AG10803 (cell line): ENCODE measurements around the gene BDKRB1.
A peak's percentile ranks its signal among the peaks of the same experiment; 100 is the strongest.
"Not testable (repeated sequence)": the region's sequence is repeated elsewhere in the genome, so short reads cannot be mapped to it uniquely, and the experiment has no call there.

ENCODE experiments used
- DNase-seq: peaks from one replicate; pipeline ENCODE4 v3.0.0; 2010; ENCODE audit warnings: low read depth
- H3K4me3 ChIP-seq: 2 replicates; pipeline ENCODE4 v1.5.1; 2011; ENCODE audit warnings: mild to moderate bottlenecking, low read length, control low read depth
- TF ChIP-seq, protein P1 (sequence below): conservative IDR thresholded peaks from 2 replicates; pipeline ENCODE4 v1.5.1; 2011; ENCODE audit warnings: mild to moderate bottlenecking, low read length, control low read depth, inconsistent platforms

Gene BDKRB1

DNA sequence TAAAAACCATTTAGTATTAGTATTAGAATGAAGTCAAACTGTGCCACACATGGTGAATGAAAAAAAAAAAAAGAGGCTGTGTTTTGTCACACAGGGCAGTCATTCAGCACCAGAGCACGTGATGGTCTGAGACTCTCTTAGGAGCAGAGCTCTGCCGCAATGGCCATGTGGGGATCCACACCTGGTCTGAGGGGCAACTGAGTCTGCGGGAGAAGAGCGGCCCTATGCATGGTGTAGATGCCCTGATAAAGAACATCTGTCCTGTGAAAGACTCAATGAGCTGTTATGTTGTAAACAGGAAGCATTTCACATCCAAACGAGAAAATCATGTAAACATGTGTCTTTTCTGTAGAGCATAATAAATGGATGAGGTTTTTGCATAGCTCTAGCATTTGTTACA is 12.2 kb upstream of the BDKRB1 start:
- DNase-seq = no peak
- TF ChIP-seq, protein P1, sequence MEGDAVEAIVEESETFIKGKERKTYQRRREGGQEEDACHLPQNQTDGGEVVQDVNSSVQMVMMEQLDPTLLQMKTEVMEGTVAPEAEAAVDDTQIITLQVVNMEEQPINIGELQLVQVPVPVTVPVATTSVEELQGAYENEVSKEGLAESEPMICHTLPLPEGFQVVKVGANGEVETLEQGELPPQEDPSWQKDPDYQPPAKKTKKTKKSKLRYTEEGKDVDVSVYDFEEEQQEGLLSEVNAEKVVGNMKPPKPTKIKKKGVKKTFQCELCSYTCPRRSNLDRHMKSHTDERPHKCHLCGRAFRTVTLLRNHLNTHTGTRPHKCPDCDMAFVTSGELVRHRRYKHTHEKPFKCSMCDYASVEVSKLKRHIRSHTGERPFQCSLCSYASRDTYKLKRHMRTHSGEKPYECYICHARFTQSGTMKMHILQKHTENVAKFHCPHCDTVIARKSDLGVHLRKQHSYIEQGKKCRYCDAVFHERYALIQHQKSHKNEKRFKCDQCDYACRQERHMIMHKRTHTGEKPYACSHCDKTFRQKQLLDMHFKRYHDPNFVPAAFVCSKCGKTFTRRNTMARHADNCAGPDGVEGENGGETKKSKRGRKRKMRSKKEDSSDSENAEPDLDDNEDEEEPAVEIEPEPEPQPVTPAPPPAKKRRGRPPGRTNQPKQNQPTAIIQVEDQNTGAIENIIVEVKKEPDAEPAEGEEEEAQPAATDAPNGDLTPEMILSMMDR = no peak
- no peak overlapping the region for H3K4me3 ChIP-seq

DNA sequence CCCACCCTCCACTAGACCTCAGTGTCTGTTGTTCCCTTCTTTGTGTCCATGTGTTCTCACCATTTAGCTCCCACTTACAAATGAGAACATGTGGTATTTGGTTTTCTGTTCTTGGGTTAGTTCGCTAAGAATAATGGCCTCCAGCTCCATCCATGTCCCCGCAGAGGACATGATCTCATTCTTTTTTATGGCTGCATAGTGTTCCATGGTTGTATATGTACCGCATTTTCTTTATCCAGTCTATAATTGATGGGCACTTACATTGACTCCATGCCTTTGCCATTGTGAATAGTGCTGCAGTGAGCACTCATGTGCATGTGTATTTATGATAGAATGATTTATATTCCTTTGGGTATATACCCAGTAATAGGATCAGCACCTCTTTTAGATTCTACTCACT is 10.9 kb upstream of the BDKRB1 start:
- DNase-seq, H3K4me3 ChIP-seq: not testable (repeated sequence)

DNA sequence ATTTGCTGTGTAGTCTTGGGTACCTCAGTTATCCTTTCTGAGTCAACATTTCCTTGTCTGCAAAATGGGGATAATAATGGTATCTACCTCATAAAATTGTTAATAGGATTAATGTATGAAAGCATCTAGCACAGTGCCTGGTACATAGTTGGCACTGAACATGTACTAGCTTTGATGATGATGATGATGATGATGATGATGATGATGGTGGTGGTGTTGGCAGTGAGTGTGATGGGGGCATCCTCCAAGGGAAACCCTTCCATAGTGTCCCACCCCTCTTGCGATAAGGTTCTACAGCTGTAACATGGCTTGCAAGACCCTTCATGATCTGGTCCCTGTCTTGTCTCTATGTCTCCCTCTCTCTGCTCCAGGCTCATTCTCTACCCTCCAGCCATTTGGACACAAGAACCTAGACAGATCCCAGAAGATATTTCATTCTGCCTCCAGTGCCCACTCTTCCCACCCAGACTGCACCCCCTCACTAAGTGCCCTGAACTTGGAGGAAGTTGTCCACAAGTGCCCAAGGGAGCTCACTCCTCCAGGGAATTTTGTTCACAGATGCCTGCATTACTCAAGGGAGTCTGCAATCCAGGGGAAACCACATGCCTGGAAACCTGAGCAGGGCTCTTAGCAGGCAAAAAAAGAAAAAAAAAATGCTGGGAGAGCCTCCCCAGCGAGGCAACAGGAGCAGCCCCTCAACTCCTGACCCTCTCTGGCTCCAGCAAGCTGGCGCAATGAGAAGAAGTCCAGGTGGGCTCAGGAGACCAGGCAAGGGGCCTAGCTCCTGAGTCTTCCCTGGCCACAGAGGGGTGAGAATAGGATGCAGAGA is 10.1 kb upstream of the BDKRB1 start:
- peak; percentile 84 for DNase-seq
- no peak overlapping the region for H3K4me3 ChIP-seq
- TF ChIP-seq, protein P1 = no peak

DNA sequence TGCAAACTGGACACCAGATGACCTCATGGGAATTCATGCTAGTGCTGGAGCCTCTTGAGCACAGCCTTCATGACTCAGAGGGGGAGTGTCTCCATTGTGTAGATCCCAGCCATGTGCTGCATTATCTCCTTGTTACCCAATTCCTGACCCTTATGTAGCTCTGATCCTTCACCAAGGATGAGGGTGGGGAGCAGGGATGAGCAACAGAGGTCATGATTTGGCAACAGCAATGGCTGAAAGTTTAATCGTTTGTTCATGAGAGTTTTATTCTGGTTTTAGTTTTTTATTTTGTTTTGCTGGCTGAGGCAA is 9.5 kb upstream of the BDKRB1 start:
- TF ChIP-seq, protein P1 = peak; percentile 22; the same call in 1 of the 2 replicates
- DNase-seq = peak; percentile 97
- H3K4me3 ChIP-seq = no peak overlapping the region

DNA sequence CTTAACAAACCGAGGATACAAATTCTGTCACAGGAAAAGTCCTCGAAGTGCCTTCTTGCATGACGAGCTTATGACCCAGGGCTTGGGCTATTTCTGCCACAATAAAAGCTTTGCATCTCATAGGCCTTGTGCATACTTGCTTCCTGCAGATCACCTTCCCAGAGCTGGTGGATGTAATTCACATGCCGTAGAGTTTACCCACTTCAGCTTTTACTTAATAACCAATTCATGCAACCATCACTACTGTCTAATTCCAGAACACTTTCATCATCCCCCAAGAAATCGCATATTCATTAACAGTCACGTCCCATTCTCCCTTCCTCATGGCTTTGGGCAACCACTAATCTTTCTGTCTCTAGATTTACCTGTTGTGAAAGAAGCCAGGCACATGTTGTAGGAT is 9.0 kb upstream of the BDKRB1 start:
- TF ChIP-seq, protein P1 = no peak
- DNase-seq = no peak
- H3K4me3 ChIP-seq = no peak overlapping the region

DNA sequence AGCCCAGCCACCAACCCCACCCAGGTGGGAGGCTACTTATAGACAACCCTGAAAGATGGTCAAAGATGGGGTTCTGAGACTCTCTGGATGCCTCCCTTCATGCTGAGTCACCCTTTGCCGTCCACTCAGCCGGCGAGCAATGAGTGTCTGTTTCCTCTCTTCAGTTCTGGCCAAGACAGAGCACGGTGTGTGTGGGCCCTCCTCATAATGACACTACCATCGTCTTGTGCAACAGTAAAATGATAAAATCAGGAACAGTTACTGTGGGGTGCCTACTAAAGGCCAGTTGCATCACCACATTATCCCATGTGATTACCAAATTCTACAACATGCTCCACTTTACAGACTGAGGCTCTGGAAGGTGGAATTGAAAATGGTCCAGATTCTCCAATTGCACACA is 7.0 kb upstream of the BDKRB1 start:
- TF ChIP-seq, protein P1 = no peak
- peak; percentile 97 for DNase-seq
- H3K4me3 ChIP-seq = no peak overlapping the region

DNA sequence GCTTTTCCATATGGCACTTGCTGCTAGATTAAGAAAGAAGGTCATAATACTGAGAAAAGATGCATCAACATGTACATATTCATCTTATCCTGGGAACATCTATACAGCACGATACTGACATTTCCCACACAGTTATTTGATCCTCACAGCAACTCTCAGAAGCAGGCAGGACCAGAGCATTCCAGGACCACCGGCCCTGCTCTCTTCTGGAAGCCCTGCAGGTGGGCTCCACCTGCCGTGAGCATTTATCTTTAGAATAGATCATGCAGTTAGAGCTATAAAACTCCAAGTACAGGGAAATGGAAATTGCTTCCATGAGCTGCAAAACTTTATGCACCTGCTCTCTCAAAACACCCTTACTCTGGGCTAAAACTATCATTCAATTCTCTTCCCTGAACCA is 5.5 kb upstream of the BDKRB1 start:
- TF ChIP-seq, protein P1 = no peak
- DNase-seq = no peak
- no peak overlapping the region for H3K4me3 ChIP-seq
